Activated T-helper 2 cell treated with anti-CD3 and anti-CD28 coated beads, Interferon-gamma antibody, Interleukin-2, Interleukin-4, amounts not matched to agents 10 μg/mL and 5 μg/mL and 100 μg/mL, durations not matched to agents 14 hours and 24 hours and 36 hours (primary cell): Measurements from ENCODE around the gene RXRB. TPM values are rescaled to one million over a fixed set of nuclear protein-coding genes. Genes with fewer than 3 reads are reported as not detected.
"Not testable (repeated sequence)": the region's sequence is repeated elsewhere in the genome, so short reads cannot be mapped to it uniquely, and the experiment has no call there.

Experiments
- DNase-seq: peaks from one replicate; pipeline ENCODE4 v3.0.0; 2021; ENCODE audit warnings: low spot score
- H3K27ac Mint-ChIP-seq: one replicate; pipeline ENCODE4 v1.8.0; 2021; ENCODE audit warnings: mixed read lengths
- H3K27me3 Mint-ChIP-seq: one replicate; pipeline ENCODE4 v1.8.0; 2021; ENCODE audit warnings: low read depth, mixed read lengths
- H3K36me3 Mint-ChIP-seq: one replicate; pipeline ENCODE4 v1.8.0; 2021; ENCODE audit warnings: low read depth, mixed read lengths
- H3K4me1 Mint-ChIP-seq: one replicate; pipeline ENCODE4 v1.8.0; 2021; ENCODE audit warnings: low read depth, mixed read lengths
- H3K4me3 Mint-ChIP-seq: one replicate; pipeline ENCODE4 v1.8.0; 2021; ENCODE audit warnings: low read depth, mild to moderate bottlenecking, moderate library complexity, mixed read lengths
- H3K9me3 Mint-ChIP-seq: one replicate; pipeline ENCODE4 v1.8.0; 2021; ENCODE audit warnings: mixed read lengths
- intact Hi-C: fragments of 100-400 bp; cut with micrococcal nuclease; formaldehyde crosslinking; loops from one replicate; pipeline ENCODE4 v1.15.1; 2023
- total RNA-seq: library from RNA; stranded (reverse); gene quantifications from 2 replicates; pipeline ENCODE4 v1.2.3, GENCODE V29; 2022

Gene RXRB
- total RNA-seq, 1 donor from 2014 or later, result 47.8 TPM

GRCh38 chr6:33226503-33227120, 26.1 kb upstream of the RXRB start:
- H3K27me3 Mint-ChIP-seq, result peaks cover 45% of the 10 kb centered on the region
- H3K9me3 Mint-ChIP-seq, H3K27ac Mint-ChIP-seq, intact Hi-C loops, H3K4me1 Mint-ChIP-seq, DNase-seq, H3K4me3 Mint-ChIP-seq, H3K36me3 Mint-ChIP-seq: not testable (repeated sequence)

- no peaks in the 10 kb centered on the region for H3K9me3 Mint-ChIP-seq
- peaks cover 8% of the 10 kb centered on the region for H3K36me3 Mint-ChIP-seq
- no peak overlapping the region for H3K27ac Mint-ChIP-seq
- no peak for DNase-seq
- no peak overlapping the region for H3K4me3 Mint-ChIP-seq
- peaks cover 45% of the 10 kb centered on the region for H3K27me3 Mint-ChIP-seq
- H3K4me1 Mint-ChIP-seq, result peaks cover 13% of the 10 kb centered on the region
- intact Hi-C loops, result no loop called here
Measured at GRCh38 chr6:33217681-33218080, 17.2 kb upstream of the RXRB start.

- intact Hi-C loops, result no loop called here
- H3K4me3 Mint-ChIP-seq, result no peak overlapping the region
- no peaks in the 10 kb centered on the region for H3K9me3 Mint-ChIP-seq
- no peak for DNase-seq
- H3K4me1 Mint-ChIP-seq, result peaks cover 16% of the 10 kb centered on the region
- H3K27ac Mint-ChIP-seq, result no peak overlapping the region
- H3K36me3 Mint-ChIP-seq, result peaks cover 13% of the 10 kb centered on the region
- peaks cover 45% of the 10 kb centered on the region for H3K27me3 Mint-ChIP-seq
Measured at GRCh38 chr6:33217246-33217645, 16.8 kb upstream of the RXRB start.

- intact Hi-C loops, result no loop called here
- no peak for DNase-seq
- Mint-ChIP-seq H3K9me3 (no peaks in the 10 kb centered on the region), H3K4me1 (peaks cover 16% of the 10 kb centered on the region), H3K27me3 (peaks cover 40% of the 10 kb centered on the region), H3K4me3 (no peak overlapping the region), H3K36me3 (peaks cover 22% of the 10 kb centered on the region), H3K27ac (no peak overlapping the region)
Measured at GRCh38 chr6:33216117-33216649, 15.7 kb upstream of the RXRB start.

GRCh38 chr6:33215271-33216116, 15.0 kb upstream of the RXRB start:
- Mint-ChIP-seq H3K36me3 (peaks cover 28% of the 10 kb centered on the region), H3K27ac (no peak overlapping the region), H3K27me3 (peaks cover 38% of the 10 kb centered on the region), H3K4me1 (peaks cover 16% of the 10 kb centered on the region), H3K4me3 (no peak overlapping the region), H3K9me3 (no peaks in the 10 kb centered on the region)
- no peak for DNase-seq
- intact Hi-C loops, result no loop called here

- Mint-ChIP-seq H3K36me3 (peaks cover 41% of the 10 kb centered on the region), H3K4me1 (peaks cover 24% of the 10 kb centered on the region), H3K27me3 (peaks cover 36% of the 10 kb centered on the region), H3K9me3 (no peaks in the 10 kb centered on the region), H3K27ac (no peak overlapping the region), H3K4me3 (no peak overlapping the region)
- DNase-seq, result no peak
- intact Hi-C loops, result no loop called here
Measured at GRCh38 chr6:33213989-33214335, 13.5 kb upstream of the RXRB start.

- peaks cover 35% of the 10 kb centered on the region for H3K27me3 Mint-ChIP-seq
- H3K36me3 Mint-ChIP-seq, result peaks cover 41% of the 10 kb centered on the region
- no peak for DNase-seq
- H3K27ac Mint-ChIP-seq, result no peak overlapping the region
- peaks cover 26% of the 10 kb centered on the region for H3K4me1 Mint-ChIP-seq
- intact Hi-C loops, result no loop called here
- H3K9me3 Mint-ChIP-seq, result no peaks in the 10 kb centered on the region
- H3K4me3 Mint-ChIP-seq, result peak overlapping the region; percentile 34
Measured at GRCh38 chr6:33213166-33213988, 12.9 kb upstream of the RXRB start.

- no peaks in the 10 kb centered on the region for H3K9me3 Mint-ChIP-seq
- no peak for DNase-seq
- peaks cover 26% of the 10 kb centered on the region for H3K4me1 Mint-ChIP-seq
- H3K27ac Mint-ChIP-seq, result no peak overlapping the region
- H3K27me3 Mint-ChIP-seq, result peaks cover 31% of the 10 kb centered on the region
- intact Hi-C loops, result no loop called here
- peaks cover 41% of the 10 kb centered on the region for H3K36me3 Mint-ChIP-seq
- no peak overlapping the region for H3K4me3 Mint-ChIP-seq
Measured at GRCh38 chr6:33212857-33213165, 12.3 kb upstream of the RXRB start.

GRCh38 chr6:33211666-33212422, 11.4 kb upstream of the RXRB start:
- H3K9me3 Mint-ChIP-seq, result no peaks in the 10 kb centered on the region
- intact Hi-C loops, result no loop called here

GRCh38 chr6:33211136-33211535, 10.7 kb upstream of the RXRB start:
- Mint-ChIP-seq H3K4me3 (no peak overlapping the region), H3K27ac (no peak overlapping the region), H3K27me3 (peaks cover 30% of the 10 kb centered on the region), H3K9me3 (no peaks in the 10 kb centered on the region), H3K36me3 (peaks cover 41% of the 10 kb centered on the region), H3K4me1 (peaks cover 35% of the 10 kb centered on the region)
- intact Hi-C loops, result no loop called here
- no peak for DNase-seq

More at GRCh38 chr6:33211666-33212422, 11.4 kb upstream of the RXRB start:
- peak overlapping the region; percentile 4 for H3K27ac Mint-ChIP-seq
- H3K4me3 Mint-ChIP-seq, result no peak overlapping the region
- peaks cover 41% of the 10 kb centered on the region for H3K36me3 Mint-ChIP-seq
- DNase-seq, result no peak
- peaks cover 30% of the 10 kb centered on the region for H3K27me3 Mint-ChIP-seq
- H3K4me1 Mint-ChIP-seq, result peaks cover 29% of the 10 kb centered on the region

- H3K4me3 Mint-ChIP-seq, result peak overlapping the region; percentile 88
- H3K9me3 Mint-ChIP-seq, result no peaks in the 10 kb centered on the region
- H3K27me3 Mint-ChIP-seq, result peaks cover 27% of the 10 kb centered on the region
- H3K4me1 Mint-ChIP-seq, result peaks cover 47% of the 10 kb centered on the region
- intact Hi-C loops, result loop anchor here (5.0 to 10.0 kb wide), 2 partner anchors 182 to 365 kb away; partner anchors contain the start of genes KIFC1 and PSMB8
- H3K27ac Mint-ChIP-seq, result no peak overlapping the region
- no peak for DNase-seq
- H3K36me3 Mint-ChIP-seq, result peaks cover 41% of the 10 kb centered on the region
Measured at GRCh38 chr6:33209856-33210255, 9.4 kb upstream of the RXRB start.
